ENCODE measurements around the gene KRTAP10-8.

DNA sequence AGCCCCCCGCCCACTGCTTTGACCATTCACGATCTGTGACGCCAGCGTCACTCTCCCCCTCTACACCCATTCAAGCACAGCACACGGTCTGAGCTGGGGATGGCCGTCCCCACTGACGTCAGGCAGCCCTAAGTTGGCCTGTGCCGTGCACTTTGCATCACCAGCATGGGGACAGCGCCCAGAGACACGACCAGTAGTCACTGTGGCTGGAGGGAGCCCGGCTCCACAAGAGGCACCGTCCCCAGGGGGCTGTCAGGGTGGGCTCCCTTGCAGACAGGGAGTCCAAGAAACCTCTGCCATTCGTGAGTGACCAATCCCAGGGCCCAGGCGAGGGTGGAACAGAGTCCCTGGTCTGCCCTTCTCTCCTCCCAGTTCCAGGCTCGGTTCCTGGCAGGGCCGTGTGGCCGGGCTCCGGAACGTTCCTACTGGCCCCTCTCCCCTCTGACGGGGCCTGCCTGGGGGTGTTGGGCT, 2.3 kb downstream of the KRTAP10-8 start:
- TF ChIP-seq POLR2A (IDR thresholded peaks at IDR 0.05; ENCODE audit: low read depth) = no peak
- TF ChIP-seq, protein P1, sequence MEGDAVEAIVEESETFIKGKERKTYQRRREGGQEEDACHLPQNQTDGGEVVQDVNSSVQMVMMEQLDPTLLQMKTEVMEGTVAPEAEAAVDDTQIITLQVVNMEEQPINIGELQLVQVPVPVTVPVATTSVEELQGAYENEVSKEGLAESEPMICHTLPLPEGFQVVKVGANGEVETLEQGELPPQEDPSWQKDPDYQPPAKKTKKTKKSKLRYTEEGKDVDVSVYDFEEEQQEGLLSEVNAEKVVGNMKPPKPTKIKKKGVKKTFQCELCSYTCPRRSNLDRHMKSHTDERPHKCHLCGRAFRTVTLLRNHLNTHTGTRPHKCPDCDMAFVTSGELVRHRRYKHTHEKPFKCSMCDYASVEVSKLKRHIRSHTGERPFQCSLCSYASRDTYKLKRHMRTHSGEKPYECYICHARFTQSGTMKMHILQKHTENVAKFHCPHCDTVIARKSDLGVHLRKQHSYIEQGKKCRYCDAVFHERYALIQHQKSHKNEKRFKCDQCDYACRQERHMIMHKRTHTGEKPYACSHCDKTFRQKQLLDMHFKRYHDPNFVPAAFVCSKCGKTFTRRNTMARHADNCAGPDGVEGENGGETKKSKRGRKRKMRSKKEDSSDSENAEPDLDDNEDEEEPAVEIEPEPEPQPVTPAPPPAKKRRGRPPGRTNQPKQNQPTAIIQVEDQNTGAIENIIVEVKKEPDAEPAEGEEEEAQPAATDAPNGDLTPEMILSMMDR (IDR thresholded peaks at IDR 0.05) = no peak
- TF ChIP-seq EP300 (IDR thresholded peaks at IDR 0.05) = no peak
